ENCODE measurements around the gene ZNF143. TPM values are rescaled to one million over a fixed set of nuclear protein-coding genes. Genes with fewer than 3 reads are reported as not detected.
"Not testable (repeated sequence)": the region's sequence is repeated elsewhere in the genome, so short reads cannot be mapped to it uniquely, and the experiment has no call there.

The ZNF143 gene
- total RNA-seq, 1 donor from 2014 or later, result 19.2 TPM

- DNase-seq (ENCODE audit: low read depth), result no peak
These were observed 73.1 kb downstream of the ZNF143 start for GRCh38 chr11:9533736-9534473.

GRCh38 chr11:9535189-9535781 is 74.5 kb downstream of the ZNF143 start:
- Histone ChIP-seq H3K36me3 (ENCODE audit: control insufficient read depth, insufficient read depth, low read length) (no peaks in the 10 kb centered on the region), H3K27me3 (ENCODE audit: control insufficient read depth, insufficient read depth, low read length) (no peaks in the 10 kb centered on the region), H3K4me3 (ENCODE audit: low read depth, low read length) (no peak overlapping the region)
- TF ChIP-seq, protein P1, sequence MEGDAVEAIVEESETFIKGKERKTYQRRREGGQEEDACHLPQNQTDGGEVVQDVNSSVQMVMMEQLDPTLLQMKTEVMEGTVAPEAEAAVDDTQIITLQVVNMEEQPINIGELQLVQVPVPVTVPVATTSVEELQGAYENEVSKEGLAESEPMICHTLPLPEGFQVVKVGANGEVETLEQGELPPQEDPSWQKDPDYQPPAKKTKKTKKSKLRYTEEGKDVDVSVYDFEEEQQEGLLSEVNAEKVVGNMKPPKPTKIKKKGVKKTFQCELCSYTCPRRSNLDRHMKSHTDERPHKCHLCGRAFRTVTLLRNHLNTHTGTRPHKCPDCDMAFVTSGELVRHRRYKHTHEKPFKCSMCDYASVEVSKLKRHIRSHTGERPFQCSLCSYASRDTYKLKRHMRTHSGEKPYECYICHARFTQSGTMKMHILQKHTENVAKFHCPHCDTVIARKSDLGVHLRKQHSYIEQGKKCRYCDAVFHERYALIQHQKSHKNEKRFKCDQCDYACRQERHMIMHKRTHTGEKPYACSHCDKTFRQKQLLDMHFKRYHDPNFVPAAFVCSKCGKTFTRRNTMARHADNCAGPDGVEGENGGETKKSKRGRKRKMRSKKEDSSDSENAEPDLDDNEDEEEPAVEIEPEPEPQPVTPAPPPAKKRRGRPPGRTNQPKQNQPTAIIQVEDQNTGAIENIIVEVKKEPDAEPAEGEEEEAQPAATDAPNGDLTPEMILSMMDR (IDR thresholded peaks at IDR 0.05; ENCODE audit: insufficient read depth, low read length, poor library complexity, severe bottlenecking), result peak; percentile 86
- DNase-seq (ENCODE audit: low read depth), result no peak

More at GRCh38 chr11:9533736-9534473, 73.1 kb downstream of the ZNF143 start:
- TF ChIP-seq, protein P1 (IDR thresholded peaks at IDR 0.05; ENCODE audit: insufficient read depth, low read length, poor library complexity, severe bottlenecking), result no peak
- no peaks in the 10 kb centered on the region for H3K27me3 ChIP-seq (ENCODE audit: control insufficient read depth, insufficient read depth, low read length)
- H3K36me3 ChIP-seq (ENCODE audit: control insufficient read depth, insufficient read depth, low read length), result no peaks in the 10 kb centered on the region
- H3K4me3 ChIP-seq (ENCODE audit: low read depth, low read length), result no peak overlapping the region

DNA sequence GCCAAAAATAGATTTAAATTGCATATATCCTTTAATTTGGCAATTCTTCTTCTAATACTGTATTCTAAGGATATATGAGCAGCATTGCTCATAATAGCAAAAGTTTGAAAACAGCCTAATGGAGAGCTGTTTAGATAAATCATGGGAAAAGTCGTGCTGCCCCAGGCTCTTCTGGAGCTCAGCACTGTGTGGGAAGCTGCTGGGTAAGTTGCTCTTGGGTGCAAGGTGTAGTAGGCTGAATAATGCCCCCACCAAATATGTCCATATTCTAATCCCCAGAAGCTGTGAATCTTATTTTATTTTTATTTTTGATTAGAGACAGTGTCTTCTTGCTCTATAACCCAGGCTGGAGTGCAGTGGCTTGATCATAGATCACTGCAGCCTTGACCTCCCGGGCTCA is 77.7 kb downstream of the ZNF143 start:
- DNase-seq (ENCODE audit: low read depth), result no peak
- no peaks in the 10 kb centered on the region for H3K36me3 ChIP-seq (ENCODE audit: control insufficient read depth, insufficient read depth, low read length)
- no peak overlapping the region for H3K4me3 ChIP-seq (ENCODE audit: low read depth, low read length)
- H3K27me3 ChIP-seq (ENCODE audit: control insufficient read depth, insufficient read depth, low read length), result no peaks in the 10 kb centered on the region
- TF ChIP-seq, protein P1 (IDR thresholded peaks at IDR 0.05; ENCODE audit: insufficient read depth, low read length, poor library complexity, severe bottlenecking), result no peak

- H3K4me3 ChIP-seq (ENCODE audit: low read depth, low read length); H3K27me3 ChIP-seq (ENCODE audit: control insufficient read depth, insufficient read depth, low read length); H3K36me3 ChIP-seq (ENCODE audit: control insufficient read depth, insufficient read depth, low read length); DNase-seq (ENCODE audit: low read depth): not testable (repeated sequence)
These were observed 88.4 kb downstream of the ZNF143 start for GRCh38 chr11:9549216-9549615.

DNA sequence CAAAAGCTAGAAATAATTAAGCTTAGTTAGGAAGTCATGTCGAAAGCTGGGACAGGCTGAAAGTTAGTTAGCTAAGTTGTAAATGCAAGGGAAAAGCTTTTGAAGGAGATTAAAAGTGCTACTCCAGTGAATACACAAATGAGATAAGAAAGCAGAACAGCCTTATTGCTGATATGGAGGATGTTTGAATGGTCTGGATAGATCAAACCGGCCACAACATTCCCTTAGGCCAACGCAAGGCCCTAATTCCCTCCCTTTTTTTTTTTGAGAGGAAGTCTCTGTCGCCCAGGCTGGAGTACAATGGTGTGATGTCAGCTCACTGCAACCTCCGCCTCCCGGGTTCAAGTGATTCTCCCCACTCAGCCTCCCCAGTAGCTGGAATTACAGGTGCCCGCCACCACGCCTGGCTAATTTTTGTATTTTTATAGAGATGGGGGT is 89.4 kb downstream of the ZNF143 start:
- DNase-seq (ENCODE audit: low read depth), result no peak
- Histone ChIP-seq H3K4me3 (ENCODE audit: low read depth, low read length) (no peak overlapping the region), H3K27me3 (ENCODE audit: control insufficient read depth, insufficient read depth, low read length) (no peaks in the 10 kb centered on the region), H3K36me3 (ENCODE audit: control insufficient read depth, insufficient read depth, low read length) (no peaks in the 10 kb centered on the region)
- TF ChIP-seq, protein P1 (IDR thresholded peaks at IDR 0.05; ENCODE audit: insufficient read depth, low read length, poor library complexity, severe bottlenecking), result no peak

GRCh38 chr11:9561279-9561982 is 100.6 kb downstream of the ZNF143 start:
- no peaks in the 10 kb centered on the region for H3K27me3 ChIP-seq (ENCODE audit: control insufficient read depth, insufficient read depth, low read length)

More at GRCh38 chr11:9561279-9561982, 100.6 kb downstream of the ZNF143 start:
- no peak for DNase-seq (ENCODE audit: low read depth)
- TF ChIP-seq, protein P1 (IDR thresholded peaks at IDR 0.05; ENCODE audit: insufficient read depth, low read length, poor library complexity, severe bottlenecking), result no peak
- H3K4me3 ChIP-seq (ENCODE audit: low read depth, low read length), result no peak overlapping the region
- H3K36me3 ChIP-seq (ENCODE audit: control insufficient read depth, insufficient read depth, low read length), result no peaks in the 10 kb centered on the region
